NCI-H1417 (cell line): ENCODE measurements around the gene NDC80.
A peak's percentile ranks its signal among the peaks of the same experiment; 100 is the strongest.

Experiments
- DNase-seq, 3 experiments: peaks; one replicate each; lab custom pipeline; 2025; lab: John Stamatoyannopoulos, UW

NDC80 gene

DNA sequence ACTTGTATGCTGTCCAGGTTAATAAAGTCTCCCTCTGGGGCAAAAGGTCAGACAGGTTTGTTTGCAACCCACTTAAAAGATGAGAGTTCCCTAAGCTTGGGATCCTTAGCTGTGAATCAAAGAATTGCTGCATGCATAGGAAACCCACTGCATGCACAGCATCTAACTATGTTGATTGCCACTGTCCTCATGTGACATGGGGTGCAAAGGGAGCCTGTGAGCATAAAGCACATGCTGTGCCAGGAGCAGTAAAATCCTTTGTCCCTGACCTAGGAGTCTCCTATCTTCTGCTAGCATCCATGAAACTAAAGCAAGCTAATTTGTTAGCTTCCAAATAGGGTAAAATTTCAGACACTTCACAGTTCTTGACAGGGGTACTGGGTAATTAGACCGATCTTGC is 13.8 kb upstream of the NDC80 start:
- no peak for DNase-seq

DNA sequence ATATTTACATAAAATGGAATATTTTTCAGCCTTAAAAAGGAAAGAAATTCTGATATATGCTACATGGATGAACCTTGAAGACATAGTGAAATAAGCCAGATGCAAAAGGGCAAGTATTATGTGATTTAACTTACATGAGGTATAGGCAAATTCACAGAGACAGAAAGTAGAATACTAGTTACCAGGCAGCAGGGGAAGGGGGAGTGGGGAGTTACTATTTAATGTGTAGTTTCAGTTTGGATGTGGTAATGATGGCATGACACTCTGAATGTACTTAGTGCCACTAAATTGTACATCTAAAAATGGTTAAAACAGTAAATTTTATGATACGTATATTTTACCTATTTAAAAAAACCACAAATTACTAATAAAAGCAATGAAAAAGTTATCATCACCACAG is 12.1 kb upstream of the NDC80 start:
- DNase-seq, result no peak

DNA sequence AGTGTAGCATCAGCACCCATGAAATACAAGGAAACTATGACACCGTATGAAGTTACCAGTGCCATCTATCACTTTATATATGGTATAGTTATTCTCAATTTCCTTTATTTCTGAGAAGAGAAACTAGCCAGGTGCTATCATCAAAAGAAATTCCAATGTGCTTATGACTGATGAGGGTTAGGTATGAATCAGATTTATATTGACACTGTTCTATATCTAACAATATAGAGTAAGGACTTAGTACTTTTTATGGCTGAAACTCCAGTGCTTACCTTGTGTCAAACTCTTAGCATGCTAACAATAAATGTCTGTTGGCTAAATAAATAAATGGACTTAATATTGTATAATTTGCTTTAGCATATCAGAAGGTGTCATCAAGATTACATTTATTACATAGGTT is 7.0 kb upstream of the NDC80 start:
- DNase-seq, result no peak

DNA sequence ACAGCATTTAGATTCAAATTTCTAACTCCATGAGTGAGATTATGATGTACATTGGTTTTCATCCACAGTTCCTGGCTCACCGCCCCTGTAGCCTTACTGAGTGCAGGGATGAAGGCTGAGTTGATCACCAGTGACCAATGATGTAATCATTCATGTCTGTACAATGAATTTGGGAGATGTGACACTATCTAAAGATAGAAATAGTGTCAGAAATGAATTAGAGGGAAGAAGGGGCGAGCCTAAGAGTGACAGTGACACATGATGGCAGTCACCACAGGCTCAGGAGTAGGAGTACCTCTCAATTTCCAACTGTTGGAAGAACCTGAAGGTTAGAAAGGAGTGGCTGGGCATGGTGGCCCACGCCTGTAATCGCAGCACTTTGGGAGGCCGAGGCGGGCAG is 3.2 kb upstream of the NDC80 start:
- no peak for DNase-seq

DNA sequence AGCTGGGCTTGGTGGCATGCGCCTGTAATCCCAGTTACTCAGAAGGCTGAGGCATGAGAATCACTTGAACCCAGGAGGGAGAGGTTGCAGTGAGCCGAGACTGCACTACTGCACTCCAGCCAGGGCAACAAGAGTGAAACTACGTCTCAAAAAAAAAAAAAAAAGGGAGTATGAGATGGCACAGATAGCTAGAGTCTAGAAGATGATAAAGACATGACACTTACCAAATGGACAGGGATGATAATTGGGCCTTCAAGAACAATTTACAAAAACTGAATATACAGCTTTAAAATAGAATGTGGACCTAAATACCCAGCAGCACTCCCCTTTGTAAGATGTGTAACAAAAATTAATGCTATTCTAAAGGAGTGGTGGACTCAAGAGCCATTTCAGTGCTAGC is 2.8 kb upstream of the NDC80 start:
- no peak for DNase-seq

DNA sequence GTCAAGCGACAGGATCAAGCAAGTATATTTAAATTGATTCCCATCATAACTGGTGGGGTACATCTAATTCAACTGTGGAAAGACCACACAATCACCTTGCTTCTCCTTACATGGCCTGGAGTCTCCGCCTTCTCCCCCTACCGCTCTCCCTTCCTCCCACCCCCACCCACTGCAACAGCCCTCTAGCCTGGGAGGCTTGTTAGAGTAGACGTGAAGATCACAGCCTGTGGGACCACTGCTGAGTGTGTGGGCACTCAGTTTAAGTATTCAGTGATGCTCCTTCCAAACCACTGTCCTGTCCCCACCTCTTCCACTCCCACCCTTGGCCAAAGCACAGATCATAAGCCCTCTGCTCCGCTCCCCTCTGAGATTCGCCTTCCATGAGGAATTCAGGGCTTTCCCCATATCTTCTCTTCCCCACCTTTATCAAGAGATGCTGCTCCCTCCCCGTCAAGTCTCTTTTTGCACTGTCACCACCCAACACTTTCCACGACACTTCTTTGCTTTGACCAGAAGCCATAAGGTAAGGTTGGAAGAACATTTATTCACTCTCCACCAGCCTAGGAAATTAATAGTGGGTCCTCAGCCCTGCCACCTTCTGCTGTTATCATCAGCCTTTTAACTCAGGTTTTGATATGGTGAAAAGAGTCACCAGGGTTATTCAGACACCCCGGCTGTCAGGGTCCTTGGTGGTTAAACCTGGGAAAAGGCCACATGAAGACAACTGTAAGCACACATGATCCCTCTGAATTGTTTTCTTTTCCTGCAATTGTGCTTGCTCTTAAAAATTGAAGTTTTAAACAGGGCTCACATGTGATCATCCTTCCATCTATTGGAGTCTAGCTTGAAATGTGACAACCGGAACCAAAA is 1.8 kb upstream of the NDC80 start:
- DNase-seq, result no peak

DNA sequence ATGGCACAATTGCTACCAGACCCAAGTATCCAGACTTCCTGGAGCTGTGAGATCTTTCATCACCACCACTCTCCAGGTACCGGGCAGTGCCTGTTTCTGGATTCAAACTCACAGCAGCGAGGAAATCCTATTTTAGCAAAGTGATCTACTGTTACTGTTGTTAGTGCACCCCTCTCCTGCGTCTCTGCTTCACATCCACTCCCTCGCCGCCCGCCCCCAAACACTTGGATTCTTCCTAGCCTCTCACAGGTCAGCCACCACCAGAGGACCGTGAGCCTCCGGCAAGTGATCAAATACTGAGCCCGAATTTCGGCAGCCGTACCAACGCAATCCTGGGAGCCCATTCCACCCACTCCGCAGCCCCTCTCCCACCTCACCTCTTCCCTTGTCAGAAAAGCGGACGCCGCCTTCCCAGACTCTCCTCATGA is 571 bp upstream of the NDC80 start:
- DNase-seq, result peak; percentile 65 to 96 (median 92)

DNA sequence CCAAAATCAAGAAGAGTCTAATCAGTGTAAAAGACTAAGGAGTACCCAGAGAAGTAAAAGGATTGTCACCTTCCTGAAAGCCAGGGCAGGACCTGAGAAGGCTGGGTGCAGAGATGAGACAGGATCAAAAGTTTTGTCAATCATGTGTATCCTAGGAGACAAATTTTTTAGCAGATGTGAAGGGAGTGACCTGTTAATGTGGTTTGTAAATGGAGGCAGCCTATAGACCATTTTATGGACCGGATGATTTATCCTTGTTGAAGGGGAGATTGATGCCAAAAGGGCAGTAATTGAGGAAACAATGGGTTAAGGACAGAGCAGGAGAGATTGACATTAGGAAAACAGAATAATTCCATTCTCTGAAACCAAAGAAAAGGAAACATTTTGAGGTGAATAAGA is 813 bp downstream of the NDC80 start:
- peak in 1 of 3 experiments; percentile 72 for DNase-seq

DNA sequence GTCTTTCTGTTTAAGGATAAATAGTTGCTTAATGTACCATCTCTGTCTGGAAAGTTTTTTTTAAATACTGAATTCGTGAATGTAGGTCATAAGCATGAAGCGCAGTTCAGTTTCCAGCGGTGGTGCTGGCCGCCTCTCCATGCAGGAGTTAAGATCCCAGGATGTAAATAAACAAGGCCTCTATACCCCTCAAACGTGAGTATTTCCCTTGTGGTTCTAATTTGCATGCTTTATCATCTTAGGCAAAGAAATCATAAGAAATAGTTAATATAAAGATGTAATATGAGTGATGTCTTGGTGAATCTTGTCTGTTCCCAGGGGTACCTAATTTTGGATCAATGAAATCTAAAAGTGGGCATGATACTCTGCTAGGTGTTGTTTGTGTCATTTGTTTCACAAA is 1.5 kb downstream of the NDC80 start:
- DNase-seq, result peak in 1 of 3 experiments; percentile 40

DNA sequence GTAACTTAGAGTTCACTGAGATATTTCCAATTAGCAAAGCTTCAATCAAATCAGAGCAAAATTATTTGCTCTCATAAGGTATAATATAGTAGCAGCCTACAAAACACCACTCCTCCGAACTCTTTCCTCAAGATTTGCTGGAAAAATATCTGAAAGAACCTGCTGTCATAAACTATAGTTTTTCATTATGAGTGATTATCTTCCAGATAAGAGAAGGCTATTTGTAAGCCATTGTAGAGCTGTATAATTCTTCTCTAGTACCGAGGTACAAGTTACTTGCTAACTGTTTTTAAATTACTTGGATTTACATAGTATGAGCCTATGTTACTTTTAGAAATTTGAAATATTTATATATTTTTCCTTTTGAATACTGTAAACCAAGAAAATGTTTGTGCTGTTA is 2.1 kb downstream of the NDC80 start:
- no peak for DNase-seq

DNA sequence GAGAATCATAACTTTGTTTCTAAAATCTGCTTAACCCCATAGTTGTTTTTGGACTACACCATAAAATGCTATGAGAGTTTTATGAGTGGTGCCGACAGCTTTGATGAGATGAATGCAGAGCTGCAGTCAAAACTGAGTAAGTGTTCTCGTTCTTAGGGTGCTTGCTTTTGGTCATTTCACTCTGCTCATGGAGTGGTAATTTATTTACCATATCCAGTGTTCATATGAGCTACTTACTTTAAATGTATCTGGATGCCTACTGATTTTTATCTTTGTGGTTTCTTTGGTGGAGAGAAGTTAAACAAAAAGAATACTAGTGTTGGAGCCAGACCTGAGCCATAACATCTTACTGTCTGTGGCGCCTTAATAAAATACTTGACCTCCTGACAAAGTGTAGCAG is 16.4 kb downstream of the NDC80 start:
- DNase-seq, result peak in 1 of 3 experiments; percentile 23

DNA sequence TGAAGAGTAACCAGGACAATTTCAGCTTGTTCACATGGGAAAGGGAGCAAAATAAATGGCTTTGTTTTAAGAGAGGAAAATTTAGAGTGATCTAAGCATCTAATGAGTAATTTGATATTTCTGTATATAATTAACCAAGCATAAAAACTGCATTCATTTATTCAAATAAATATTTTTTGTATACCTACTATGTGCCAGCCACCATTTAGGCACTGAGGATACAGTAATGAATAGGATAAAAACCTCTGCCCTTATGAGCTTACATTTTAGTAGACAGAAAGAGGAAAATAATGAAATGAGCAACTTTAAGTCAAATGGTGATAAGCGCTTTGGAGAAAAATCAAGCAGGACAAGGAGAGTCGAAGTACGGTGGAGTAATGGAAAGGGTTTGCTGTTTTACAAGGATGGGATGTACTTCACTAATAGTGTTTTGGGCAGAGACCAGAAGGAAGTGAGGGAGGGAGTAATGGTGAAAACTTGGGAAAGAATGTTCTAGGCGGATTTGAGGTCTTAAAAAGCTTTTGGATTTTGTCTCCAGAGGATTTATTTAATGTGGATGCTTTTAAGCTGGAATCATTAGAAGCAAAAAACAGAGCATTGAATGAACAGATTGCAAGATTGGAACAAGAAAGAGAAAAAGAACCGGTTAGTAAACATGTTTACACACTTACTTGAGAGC is 17.4 kb downstream of the NDC80 start:
- no peak for DNase-seq

DNA sequence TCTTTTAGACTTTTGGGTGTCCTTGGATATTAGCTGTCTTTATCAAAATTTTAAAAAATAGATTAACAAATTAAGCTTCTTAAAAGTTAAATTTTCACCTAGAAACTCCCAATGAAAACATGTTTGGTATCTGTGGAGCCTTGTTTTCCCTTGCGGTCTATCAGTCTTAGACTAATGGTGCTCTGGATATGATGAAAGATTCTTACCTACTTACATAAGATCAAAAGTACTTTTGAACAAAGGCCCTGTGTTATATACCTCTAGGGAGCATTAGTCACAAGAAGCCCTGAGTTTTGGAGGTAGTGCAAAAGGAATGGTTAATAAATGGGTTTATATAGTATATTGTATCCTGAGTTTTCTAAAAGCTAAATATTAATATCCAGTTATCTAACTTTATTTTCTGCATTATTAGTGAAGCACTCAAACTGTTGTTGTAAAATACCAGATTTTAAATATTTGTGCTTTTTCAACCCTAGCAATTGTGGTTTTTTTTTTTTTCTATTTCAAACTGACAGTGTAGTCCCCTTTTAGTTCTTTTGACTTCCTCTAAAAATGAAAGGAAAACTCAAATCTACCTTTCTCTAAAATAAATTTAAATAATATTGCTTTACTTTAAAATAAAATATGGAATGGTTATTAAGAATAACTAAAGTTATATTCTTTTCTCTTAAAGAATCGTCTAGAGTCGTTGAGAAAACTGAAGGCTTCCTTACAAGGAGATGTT is 18.1 kb downstream of the NDC80 start:
- no peak for DNase-seq

DNA sequence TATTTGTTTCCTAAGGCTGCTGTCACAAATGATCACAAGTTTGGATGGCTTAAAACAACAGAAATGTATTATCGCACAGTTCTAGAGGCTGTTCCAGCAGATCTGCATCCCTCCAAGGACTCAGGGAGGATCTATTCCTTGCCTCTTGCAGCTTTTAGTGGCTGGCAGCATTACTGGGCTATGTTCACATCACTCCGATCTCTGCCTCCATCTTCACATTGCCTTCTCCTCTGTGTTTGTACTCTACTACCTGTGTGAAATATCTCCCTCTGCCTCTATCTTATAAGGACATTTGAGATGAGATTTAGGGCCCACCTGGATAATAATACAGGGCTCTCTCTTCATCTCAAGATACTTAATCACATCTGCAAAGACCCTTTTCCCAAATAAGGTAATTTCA is 18.9 kb downstream of the NDC80 start:
- DNase-seq, result no peak

DNA sequence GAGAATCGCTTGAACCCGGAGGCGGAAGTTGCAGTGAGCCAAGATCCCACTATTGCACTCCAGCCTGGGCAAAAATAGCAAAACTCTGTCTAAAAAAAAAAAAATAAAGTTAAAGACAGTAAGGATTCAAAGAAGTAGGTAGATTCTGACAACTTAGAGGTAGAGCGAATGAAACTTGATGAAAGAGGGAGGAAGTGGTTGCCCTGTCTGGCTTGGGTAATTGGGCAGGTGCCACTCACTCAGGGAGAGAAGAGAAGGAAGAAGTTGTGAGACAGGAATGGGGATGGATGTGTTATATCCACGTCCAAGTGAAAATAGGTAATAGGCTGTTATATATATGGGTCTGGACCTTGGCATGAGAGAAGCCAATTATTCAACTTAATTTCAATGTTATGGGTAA is 26.3 kb downstream of the NDC80 start:
- DNase-seq, result no peak

DNA sequence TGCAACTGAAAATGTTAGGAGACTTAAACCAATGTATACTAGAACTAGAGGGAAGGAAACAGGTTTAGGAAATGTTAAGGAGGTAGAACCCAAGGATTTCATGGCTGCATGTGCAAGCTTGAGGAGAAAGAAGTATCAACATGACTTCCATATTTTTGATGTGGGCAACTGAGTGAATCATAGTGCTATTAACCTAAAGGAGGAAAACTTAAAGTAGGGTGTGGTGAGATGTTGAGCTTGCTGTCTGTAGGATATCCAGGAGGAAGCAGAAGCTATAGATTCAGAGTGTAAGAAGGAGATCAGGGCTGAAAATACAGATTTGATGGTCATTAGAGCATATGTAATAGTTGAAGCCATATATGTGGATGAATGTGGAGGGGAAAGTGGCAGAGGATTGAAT is 31.5 kb downstream of the NDC80 start:
- DNase-seq, result no peak

DNA sequence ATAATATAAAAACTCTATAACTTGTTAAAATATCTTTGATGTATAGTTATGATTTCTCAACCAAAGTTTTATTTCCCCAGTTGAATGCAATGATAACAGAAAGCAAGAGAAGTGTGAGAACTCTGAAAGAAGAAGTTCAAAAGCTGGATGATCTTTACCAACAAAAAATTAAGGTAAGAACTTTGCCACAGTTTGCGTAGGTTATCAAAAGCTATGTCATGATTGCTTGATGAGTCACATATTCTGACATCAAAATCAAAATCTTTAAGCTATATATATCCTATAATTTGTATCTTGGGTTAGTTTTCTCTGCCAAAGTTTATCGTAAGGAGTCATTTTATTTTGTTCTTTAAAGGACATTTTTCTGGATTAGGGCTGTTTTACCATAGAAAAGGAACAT is 35.0 kb downstream of the NDC80 start:
- no peak for DNase-seq

DNA sequence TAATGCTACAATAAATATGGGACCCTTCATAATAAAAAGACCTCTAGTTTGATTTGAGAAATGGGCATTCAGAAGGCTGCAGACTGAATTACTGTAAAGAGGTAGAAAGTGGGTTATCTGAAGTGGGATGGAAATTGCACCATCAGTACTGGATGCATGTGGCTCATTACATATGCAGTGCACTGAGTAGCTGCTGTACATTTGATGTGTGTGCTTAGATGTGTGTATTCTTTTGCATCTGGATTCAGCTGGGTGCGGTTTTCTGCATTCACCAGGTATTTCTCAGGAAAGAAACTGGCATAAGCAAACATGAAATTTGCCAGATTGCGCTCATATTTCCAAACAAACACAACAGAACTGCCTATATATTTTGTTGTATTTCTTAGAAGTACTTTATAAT is 38.2 kb downstream of the NDC80 start:
- DNase-seq, result no peak

DNA sequence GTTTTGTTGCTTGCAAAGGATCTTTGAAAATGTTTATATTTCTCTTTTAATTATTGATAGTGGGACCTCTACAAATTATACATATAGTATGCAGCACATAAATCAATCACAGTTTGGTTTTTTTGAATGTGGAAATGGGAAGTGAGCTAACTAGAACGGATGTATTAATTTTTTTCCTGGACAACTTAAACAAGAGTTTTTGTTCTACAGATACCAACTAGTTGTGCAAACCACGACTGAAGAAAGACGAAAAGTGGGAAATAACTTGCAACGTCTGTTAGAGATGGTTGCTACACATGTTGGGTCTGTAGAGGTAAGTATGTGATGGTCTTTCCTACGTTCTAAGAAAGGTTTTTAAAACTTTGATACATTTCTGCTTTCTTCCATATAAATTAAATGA is 39.2 kb downstream of the NDC80 start:
- DNase-seq, result no peak

DNA sequence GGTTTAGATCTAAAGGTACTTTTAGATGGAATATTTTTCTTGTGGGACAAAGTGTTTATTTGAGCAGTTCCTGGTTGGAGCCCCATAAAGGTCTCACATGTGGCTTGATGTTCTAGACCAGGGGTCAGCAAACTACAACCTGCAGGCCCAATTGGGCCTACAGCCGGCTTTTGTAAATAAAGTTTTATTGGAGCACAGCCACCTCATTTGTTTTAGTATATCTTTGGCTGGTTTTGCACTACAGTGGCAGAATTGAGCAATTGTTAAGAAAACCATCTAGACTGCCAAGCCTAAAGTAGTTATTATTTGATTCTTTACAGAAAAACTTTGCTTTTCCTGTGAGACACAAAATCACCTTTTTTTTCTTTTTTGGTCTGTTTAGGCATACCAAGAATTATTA is 41.6 kb downstream of the NDC80 start:
- no peak for DNase-seq

DNA sequence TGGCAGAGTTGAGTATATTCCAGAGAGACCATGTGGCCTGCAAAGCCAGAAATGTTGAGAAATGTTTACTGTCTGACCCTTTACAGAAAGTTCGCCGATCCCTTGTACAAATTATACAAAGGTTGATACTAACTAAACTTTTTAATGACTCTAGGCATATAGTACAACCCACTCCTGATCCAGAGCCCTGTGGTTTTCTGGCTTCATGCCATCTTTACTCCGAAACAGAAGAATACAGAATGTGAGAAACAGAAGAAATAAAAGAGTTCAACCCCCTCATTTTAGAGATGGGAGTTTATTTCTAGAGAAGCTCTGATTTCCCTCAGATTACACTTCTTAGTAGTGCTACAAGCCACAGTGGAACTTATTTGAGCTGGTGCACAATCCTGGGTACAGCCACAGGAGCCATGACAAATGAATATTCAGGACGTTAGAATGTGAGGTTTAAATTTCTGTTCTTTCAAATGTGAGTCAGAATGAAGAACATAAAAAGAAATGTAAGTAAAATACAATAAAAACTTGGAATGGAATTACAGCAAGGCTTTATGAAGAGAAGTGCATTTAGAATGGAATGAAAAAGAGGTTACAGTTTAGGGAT is 46.1 kb downstream of the NDC80 start:
- DNase-seq, result no peak

DNA sequence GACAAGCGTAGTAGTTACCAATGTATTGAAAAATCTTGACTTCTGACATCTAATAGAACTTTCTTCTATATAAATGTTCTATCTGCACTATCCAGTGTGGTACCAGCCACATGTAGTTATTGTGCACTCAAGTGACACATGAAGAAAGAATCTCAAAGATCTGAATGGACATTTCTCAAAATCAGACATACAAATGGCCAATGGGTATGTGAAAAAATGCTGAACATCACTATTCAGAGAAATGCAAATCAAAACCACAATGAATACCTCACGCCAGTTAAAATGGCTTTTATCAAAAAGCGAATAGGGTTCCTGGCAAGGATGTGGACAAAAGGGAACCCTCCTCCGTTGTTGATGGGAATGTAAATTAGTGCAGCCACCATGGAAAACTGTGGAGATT is 46.7 kb downstream of the NDC80 start:
- DNase-seq, result no peak

DNA sequence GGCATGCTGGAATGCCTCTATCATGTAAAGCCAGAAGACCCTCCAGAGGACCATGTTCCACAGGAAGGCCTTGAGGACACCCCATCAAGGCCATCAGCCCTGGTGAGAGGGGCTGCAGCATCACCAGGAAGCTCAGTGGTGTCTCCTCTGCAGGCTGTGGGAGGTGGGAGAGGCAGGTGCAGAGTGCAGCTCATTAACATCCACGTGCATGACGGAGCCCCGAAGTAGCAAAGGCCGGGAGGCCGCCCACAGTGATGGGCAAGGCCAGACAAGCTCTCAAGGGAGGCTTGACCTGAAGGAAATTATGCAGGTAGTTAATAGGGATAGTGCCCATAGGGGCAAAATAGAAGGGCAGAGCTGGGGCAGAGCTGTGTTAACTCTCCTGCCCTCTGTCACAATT is 53.9 kb downstream of the NDC80 start:
- DNase-seq, result peak in 2 of 3 experiments; percentile 5 to 35
